BLaER1 treated with 17β-estradiol and CSF1 and Interleukin-3, amounts not matched to agents 10 nM and 100 nM (cell line): ENCODE results near the gene RNF213.

Experiments
- H3K27ac ChIP-seq, 11 experiments: shearing (Covaris generic); formaldehyde crosslinking; 2 replicates each; pipeline ENCODE4 v1.8.1; 2022
- H3K27me3 ChIP-seq, 11 experiments: shearing (Covaris generic); formaldehyde crosslinking; 2 replicates each; pipeline ENCODE4 v1.8.1; 2022
- H3K36me3 ChIP-seq, 11 experiments: shearing (Covaris generic); formaldehyde crosslinking; 2 replicates each; pipeline ENCODE4 v1.8.1; 2022
- H3K4me1 ChIP-seq, 10 experiments: shearing (Covaris generic); formaldehyde crosslinking; 2 replicates each; pipeline ENCODE4 v1.8.1; 2022
- H3K4me2 ChIP-seq, 11 experiments: shearing (Covaris generic); formaldehyde crosslinking; 2 replicates each; pipeline ENCODE4 v1.8.1; 2022
- H3K4me3 ChIP-seq, 10 experiments: shearing (Covaris generic); formaldehyde crosslinking; 2 replicates each; pipeline ENCODE4 v1.8.1; 2022
- H3K9ac ChIP-seq, 11 experiments: shearing (Covaris generic); formaldehyde crosslinking; 2 replicates each; pipeline ENCODE4 v1.8.1; 2022
- H3K9me3 ChIP-seq, 11 experiments: shearing (Covaris generic); formaldehyde crosslinking; replicated peaks in 1 of 11; 2 replicates each; pipeline ENCODE4 v1.8.1; 2022
- H4K20me1 ChIP-seq, 11 experiments: shearing (Covaris generic); formaldehyde crosslinking; 2 replicates each; pipeline ENCODE4 v1.8.1; 2022
- Cebpa-rat ChIP-seq, 11 experiments: shearing (Covaris generic); IDR thresholded peaks; 2 replicates each; pipeline ENCODE4 v1.8.1; 2022

The RNF213 gene

GRCh38 chr17:80216473-80217456 lies 43.9 kb upstream of the RNF213 start:
- Histone ChIP-seq H3K9ac (peak overlapping the region in 1 of 11 experiments; percentile 26; a peak in 1 of 22 replicates), H3K27ac (no peak overlapping the region), H3K27me3 (peaks cover 6 to 31% (median 21%) of the 10 kb centered on the region in 11 experiments; a peak in 21 of 22 replicates), H3K36me3 (peaks cover 0 to 71% (median 15%) of the 10 kb centered on the region in 11 experiments; a peak in 13 of 22 replicates), H4K20me1 (peaks cover 7 to 82% (median 26%) of the 10 kb centered on the region in 11 experiments; a peak in 18 of 22 replicates), H3K4me1 (peaks cover 42 to 83% (median 68%) of the 10 kb centered on the region in 10 experiments), H3K4me2 (peak overlapping the region in 5 of 11 experiments; percentile 90 to 100 (median 95); a peak in 6 of 22 replicates), H3K9me3 (no peaks in the 10 kb centered on the region), H3K4me3 (no peak overlapping the region)
- TF ChIP-seq Cebpa-rat (IDR thresholded peaks at IDR 0.05) = no peak

GRCh38 chr17:80217703-80218362 lies 42.8 kb upstream of the RNF213 start:
- peaks cover 7 to 76% (median 33%) of the 10 kb centered on the region in 11 experiments; a peak in 18 of 22 replicates for H4K20me1 ChIP-seq
- peaks cover 6 to 41% (median 23%) of the 10 kb centered on the region in 11 experiments; a peak in 21 of 22 replicates for H3K27me3 ChIP-seq
- TF ChIP-seq Cebpa-rat (IDR thresholded peaks at IDR 0.05) = no peak
- peak overlapping the region in 1 of 11 experiments; percentile 97; a peak in 3 of 22 replicates for H3K27ac ChIP-seq
- peaks cover 0 to 70% (median 10%) of the 10 kb centered on the region in 11 experiments; a peak in 11 of 22 replicates for H3K36me3 ChIP-seq
- H3K4me3 ChIP-seq = peak overlapping the region in 2 of 10 experiments; percentile 90 to 97; a peak in 1 of 20 replicates
- H3K9me3 ChIP-seq = no peaks in the 10 kb centered on the region
- peak overlapping the region; percentile 90 to 100 (median 98) for H3K4me2 ChIP-seq
- H3K4me1 ChIP-seq = peaks cover 41 to 81% (median 58%) of the 10 kb centered on the region in 10 experiments
- H3K9ac ChIP-seq = peak overlapping the region in 3 of 11 experiments; percentile 94 to 97 (median 97); a peak in 4 of 22 replicates

- TF ChIP-seq Cebpa-rat (IDR thresholded peaks at IDR 0.05) = no peak
- H3K36me3 ChIP-seq = peaks cover 0 to 75% (median 10%) of the 10 kb centered on the region in 11 experiments; a peak in 11 of 22 replicates
- no peaks in the 10 kb centered on the region for H3K9me3 ChIP-seq
- H3K4me1 ChIP-seq = peaks cover 41 to 81% (median 57%) of the 10 kb centered on the region in 10 experiments
- peaks cover 6 to 46% (median 23%) of the 10 kb centered on the region in 11 experiments; a peak in 21 of 22 replicates for H3K27me3 ChIP-seq
- H3K9ac ChIP-seq = peak overlapping the region; percentile 51 to 97 (median 93); a peak in 17 of 22 replicates
- peak overlapping the region in 4 of 10 experiments; percentile 85 to 97 (median 90); a peak in 8 of 20 replicates for H3K4me3 ChIP-seq
- H3K27ac ChIP-seq = peak overlapping the region in 6 of 11 experiments; percentile 81 to 98 (median 96); a peak in 9 of 22 replicates
- peak overlapping the region; percentile 90 to 100 (median 98) for H3K4me2 ChIP-seq
- peaks cover 7 to 78% (median 33%) of the 10 kb centered on the region in 11 experiments; a peak in 18 of 22 replicates for H4K20me1 ChIP-seq
Observed at GRCh38 chr17:80218391-80218790, 42.3 kb upstream of the RNF213 start.

DNA sequence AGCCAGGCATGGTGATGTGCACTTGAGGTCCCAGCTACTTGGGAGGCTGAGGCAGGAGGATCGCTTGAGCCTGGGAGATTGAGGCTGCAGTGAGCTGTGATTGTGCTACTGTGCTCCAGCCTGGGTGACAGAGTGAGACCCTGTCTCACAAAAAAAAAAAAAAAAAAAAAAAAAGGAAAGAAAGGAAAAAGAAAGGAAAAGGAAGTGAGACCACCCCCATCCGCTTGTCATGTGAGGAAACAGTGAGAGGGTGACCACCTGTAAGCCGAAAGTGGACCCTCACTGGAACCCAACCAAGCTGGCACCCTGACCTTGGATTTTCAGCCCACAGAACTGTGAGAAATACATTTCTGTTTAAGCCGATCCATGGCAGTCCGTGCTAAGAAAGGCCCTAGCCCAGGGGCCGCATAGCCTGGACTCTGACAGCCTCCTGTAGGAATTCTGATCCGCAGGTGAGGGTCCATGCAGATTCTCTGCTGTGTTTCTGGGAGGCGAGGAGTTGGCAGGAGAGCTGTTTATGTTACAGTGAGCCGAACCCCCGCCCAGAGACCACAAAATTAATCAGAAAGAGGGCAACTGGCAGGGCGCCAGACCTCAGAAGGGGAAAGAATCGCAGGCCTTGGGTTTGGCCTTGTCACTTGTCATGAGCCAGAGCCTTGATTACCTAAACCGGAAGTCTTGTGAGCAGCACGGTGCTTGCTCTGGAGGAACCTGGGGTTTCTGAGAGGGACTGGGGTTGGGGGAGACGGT lies 41.5 kb upstream of the RNF213 start:
- Histone ChIP-seq H3K9ac (peak overlapping the region; percentile 77 to 97 (median 93); a peak in 21 of 22 replicates), H4K20me1 (peaks cover 7 to 75% (median 33%) of the 10 kb centered on the region in 11 experiments; a peak in 18 of 22 replicates), H3K27me3 (peaks cover 6 to 48% (median 23%) of the 10 kb centered on the region in 11 experiments; a peak in 21 of 22 replicates), H3K9me3 (no peaks in the 10 kb centered on the region), H3K4me1 (peaks cover 42 to 80% (median 53%) of the 10 kb centered on the region in 10 experiments), H3K36me3 (peaks cover 0 to 68% (median 10%) of the 10 kb centered on the region in 11 experiments; a peak in 11 of 22 replicates), H3K4me3 (peak overlapping the region; percentile 60 to 97 (median 82); a peak in 19 of 20 replicates), H3K4me2 (peak overlapping the region; percentile 90 to 100 (median 98)), H3K27ac (peak overlapping the region; percentile 72 to 98 (median 93); a peak in 21 of 22 replicates)
- 0 out of 22 replicates have a peak, but pooled peaks of 2 of the 11 experiments have one; percentile 20 to 21 for TF ChIP-seq Cebpa-rat (IDR thresholded peaks at IDR 0.05)

GRCh38 chr17:80219763-80220053 lies 40.9 kb upstream of the RNF213 start:
- H3K4me3 ChIP-seq = peak overlapping the region; percentile 60 to 97 (median 82)
- peaks cover 6 to 48% (median 23%) of the 10 kb centered on the region in 11 experiments; a peak in 21 of 22 replicates for H3K27me3 ChIP-seq
- peaks cover 0 to 63% (median 7%) of the 10 kb centered on the region in 11 experiments; a peak in 11 of 22 replicates for H3K36me3 ChIP-seq
- peak overlapping the region; percentile 72 to 98 (median 93) for H3K27ac ChIP-seq
- H3K9me3 ChIP-seq = no peaks in the 10 kb centered on the region
- H4K20me1 ChIP-seq = peaks cover 7 to 74% (median 33%) of the 10 kb centered on the region in 11 experiments; a peak in 18 of 22 replicates
- H3K9ac ChIP-seq = peak overlapping the region; percentile 77 to 97 (median 93)
- H3K4me1 ChIP-seq = peaks cover 38 to 75% (median 48%) of the 10 kb centered on the region in 10 experiments
- no peak for TF ChIP-seq Cebpa-rat (IDR thresholded peaks at IDR 0.05)
- H3K4me2 ChIP-seq = peak overlapping the region; percentile 90 to 100 (median 98)

GRCh38 chr17:80220054-80220735 lies 40.5 kb upstream of the RNF213 start, which contains the start of the genes SGSH and SLC26A11:
Gene SGSH (minus strand): TSS chr17:80220333. CDS start chr17:80220313, 20 bp downstream.
Gene SLC26A11 (plus strand): TSS chr17:80220427. CDS start chr17:80221561, 1,134 bp downstream.
- H3K27ac ChIP-seq = peak within 1 kb of the TSS; percentile 72 to 98 (median 93)
- peaks cover 6 to 48% (median 23%) of the 10 kb centered on the region in 11 experiments; a peak in 21 of 22 replicates for H3K27me3 ChIP-seq
- peak within 1 kb of the TSS; percentile 95 to 100 (median 98) for H3K4me2 ChIP-seq
- H3K9ac ChIP-seq = peak within 1 kb of the TSS; percentile 77 to 97 (median 93)
- H4K20me1 ChIP-seq = peaks cover 7 to 74% (median 33%) of the 10 kb centered on the region in 11 experiments; a peak in 18 of 22 replicates
- peaks cover 0 to 63% (median 7%) of the 10 kb centered on the region in 11 experiments; a peak in 10 of 22 replicates for H3K36me3 ChIP-seq
- H3K9me3 ChIP-seq = no peaks in the 10 kb centered on the region
- H3K4me3 ChIP-seq = peak within 1 kb of the TSS; percentile 60 to 97 (median 82)
- no peak for TF ChIP-seq Cebpa-rat (IDR thresholded peaks at IDR 0.05)
- peaks cover 37 to 70% (median 46%) of the 10 kb centered on the region in 10 experiments for H3K4me1 ChIP-seq
